HG03066 (cell line): ENCODE measurements around the gene ANKRD30B.
"Not testable (repeated sequence)": the region's sequence is repeated elsewhere in the genome, so short reads cannot be mapped to it uniquely, and the experiment has no call there.

Experiments
- ATAC-seq: cut with Tn5 transposase; IDR thresholded peaks from one replicate; pipeline ENCODE4 v1.9.1; 2021; ENCODE audit warnings: low read depth; ENCODE audit not compliant: unreplicated experiment

ANKRD30B gene

DNA sequence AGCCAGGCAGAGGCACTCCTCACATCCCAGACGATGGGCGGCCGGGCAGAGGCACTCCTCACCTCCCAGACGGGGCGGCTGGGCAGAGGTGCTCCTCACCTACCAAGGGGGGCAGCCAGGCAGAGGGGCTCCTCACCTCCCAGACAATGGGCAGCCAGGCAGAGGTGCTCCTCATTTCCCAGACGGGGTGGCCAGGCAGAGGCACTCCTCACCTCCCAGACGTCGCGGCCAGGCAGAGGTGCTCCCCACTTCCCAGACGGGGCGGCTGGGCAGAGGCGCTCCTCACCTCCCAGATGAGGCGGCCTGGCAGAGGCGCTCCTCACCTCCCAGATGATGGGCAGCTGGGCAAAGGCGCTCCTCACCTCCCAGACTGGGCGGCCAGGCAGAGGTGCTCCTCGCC, 107.7 kb downstream of the ANKRD30B start:
- ATAC-seq, result not testable (repeated sequence)

DNA sequence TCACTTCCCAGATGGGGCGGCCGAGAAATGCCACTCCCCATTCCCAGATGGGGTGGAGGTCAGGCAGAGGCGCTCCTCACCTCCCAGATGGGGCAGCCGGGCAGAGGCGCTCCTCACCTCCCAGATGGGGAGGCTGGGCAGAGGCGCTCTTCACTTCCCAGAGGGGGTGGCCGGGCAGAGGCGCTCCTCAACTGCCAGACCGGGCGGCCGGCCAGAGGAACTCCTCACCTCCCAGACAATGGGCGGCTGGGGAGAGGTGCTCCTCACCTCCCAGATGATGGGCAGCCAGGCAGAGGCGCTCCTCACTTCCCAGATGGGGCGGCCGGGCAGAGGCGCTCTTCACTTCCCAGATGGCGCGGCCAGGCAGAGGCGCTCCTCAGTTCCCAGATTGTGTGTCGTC, 108.3 kb downstream of the ANKRD30B start:
- not testable (repeated sequence) for ATAC-seq

DNA sequence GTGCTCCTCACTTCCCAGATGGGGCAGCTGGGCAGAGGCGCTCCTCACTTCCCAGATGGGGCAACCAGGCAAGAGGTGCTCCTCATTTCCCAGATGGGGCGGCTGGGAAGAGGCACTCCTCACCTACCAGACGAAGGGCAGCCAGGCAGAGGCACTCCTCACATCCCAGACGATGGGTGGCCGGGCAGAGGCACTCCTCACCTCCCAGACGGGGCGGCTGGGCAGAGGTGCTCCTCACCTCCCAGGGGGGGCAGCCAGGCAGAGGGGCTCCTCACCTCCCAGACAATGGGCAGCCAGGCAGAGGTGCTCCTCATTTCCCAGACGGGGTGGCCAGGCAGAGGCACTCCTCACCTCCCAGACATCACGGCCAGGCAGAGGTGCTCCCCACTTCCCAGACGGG, 110.5 kb downstream of the ANKRD30B start:
- not testable (repeated sequence) for ATAC-seq

DNA sequence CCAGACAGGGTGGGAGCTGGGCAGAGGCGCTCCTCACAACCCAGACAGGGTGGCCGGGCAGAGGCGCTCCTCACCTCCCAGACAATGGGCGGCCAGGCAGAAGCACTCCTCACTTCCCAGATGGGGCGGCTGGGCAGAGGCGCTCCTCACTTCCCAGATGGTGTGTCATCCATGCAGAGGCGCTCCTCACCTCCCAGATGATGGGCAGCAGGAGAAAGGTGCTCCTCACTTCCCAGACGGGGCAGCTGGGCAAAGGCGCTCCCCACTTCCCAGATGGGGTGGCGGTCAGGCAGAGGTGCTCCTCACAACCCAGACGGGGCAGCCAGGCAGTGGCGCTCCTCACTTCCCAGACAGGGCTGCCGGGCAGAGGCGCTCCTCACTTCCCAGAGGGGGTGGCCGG, 112.0 kb downstream of the ANKRD30B start:
- not testable (repeated sequence) for ATAC-seq

DNA sequence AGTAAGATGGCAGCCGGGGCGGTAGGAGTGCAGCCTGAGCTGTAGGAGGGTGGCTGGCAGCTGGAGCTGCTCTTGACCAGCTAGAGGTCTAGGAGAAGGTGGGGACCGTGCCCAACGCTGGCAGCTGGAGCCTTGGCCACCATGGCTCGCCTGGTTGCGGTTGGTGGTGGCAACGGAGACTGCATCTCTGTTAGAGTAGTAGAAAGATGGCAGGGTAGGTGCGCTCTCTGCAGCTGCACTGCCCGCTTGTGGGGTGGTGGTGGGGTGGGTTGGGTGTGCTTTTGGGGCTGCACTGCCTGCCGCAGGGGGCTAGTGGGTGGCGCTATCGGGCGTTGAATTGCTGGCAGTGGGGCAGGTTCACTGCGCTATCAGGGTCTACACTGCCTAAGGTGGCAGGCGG, 118.5 kb downstream of the ANKRD30B start:
- ATAC-seq, result not testable (repeated sequence)

DNA sequence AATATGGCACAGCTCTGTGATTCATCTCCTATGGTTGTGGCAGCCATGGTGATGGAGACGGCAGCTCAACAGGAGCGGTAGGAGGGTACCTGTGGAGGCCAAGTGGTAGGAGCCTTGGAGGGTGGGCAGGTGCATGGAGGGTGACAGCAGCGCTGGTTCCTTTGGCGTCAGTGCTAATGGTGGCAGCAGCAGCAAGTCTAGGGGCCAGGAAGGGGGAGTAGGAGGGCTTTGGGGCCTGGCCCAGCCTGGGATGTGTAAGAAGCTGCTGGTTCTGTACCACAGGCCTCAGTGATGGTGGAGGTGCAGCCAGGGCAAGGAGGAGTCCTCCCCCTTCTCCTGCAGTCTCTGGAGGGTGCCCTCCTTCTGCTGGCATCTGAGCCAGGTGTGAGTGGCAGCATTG, 120.0 kb downstream of the ANKRD30B start:
- ATAC-seq, result not testable (repeated sequence)

DNA sequence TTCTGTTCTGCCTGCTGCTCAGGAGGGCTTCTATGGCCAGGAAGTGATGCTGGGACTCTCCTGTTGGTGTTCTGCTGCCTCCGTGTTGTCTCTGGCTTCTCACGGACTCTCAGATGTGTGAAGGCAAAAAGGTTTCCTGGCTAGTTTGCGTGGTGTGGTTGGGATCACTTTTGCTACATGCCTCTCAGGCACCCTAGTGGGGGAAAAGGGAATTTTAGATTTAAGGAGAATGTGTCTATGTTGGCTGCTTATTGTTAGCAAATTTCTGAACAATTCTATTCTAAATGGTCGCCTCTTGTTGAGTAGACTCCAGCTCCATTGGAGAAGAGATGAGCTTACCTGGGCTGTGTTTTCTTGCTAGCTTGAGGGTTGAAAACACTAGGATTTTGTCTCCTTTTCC, 120.9 kb downstream of the ANKRD30B start:
- not testable (repeated sequence) for ATAC-seq

DNA sequence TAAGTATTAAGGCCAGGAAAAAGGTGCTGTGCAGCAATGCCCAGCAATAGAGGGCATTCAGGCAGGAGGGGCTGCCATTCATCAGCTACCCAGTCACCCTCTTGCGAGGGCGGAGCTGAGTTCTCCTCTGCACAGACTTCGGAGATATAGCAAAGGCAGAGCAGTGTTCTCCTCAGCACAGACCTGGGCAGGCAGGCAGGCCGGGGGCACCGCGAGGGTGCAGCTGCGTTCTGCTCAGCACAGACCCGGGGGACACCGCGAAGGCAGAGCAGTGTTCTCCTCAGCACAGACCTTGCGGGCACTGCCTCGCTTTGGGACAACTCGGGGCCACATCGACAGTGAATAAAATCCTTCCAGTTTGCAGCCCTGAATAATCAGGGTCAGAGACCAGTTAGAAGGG, 130.9 kb downstream of the ANKRD30B start:
- ATAC-seq, result not testable (repeated sequence)

DNA sequence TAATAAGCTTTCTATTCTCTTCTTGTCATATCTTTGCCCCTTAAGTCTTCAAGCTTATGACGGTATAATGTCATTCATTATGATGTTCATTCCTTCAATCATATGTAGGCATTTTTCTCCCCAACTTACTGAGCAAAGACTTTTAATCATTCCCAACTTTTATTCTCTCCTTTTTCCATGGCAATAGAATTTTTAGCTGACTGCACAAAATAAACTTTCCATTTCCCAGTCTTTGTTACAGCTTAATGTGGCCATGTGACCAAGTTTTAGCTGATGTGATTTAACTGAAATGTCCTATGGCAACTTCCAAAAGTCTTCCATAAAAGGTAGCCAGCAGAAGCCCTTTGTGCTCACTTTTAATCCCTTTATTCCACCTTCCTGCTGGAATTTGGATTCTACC, 152.5 kb downstream of the ANKRD30B start:
- no peak for ATAC-seq
